Measurements from ENCODE around the gene CCDC116.

DNA sequence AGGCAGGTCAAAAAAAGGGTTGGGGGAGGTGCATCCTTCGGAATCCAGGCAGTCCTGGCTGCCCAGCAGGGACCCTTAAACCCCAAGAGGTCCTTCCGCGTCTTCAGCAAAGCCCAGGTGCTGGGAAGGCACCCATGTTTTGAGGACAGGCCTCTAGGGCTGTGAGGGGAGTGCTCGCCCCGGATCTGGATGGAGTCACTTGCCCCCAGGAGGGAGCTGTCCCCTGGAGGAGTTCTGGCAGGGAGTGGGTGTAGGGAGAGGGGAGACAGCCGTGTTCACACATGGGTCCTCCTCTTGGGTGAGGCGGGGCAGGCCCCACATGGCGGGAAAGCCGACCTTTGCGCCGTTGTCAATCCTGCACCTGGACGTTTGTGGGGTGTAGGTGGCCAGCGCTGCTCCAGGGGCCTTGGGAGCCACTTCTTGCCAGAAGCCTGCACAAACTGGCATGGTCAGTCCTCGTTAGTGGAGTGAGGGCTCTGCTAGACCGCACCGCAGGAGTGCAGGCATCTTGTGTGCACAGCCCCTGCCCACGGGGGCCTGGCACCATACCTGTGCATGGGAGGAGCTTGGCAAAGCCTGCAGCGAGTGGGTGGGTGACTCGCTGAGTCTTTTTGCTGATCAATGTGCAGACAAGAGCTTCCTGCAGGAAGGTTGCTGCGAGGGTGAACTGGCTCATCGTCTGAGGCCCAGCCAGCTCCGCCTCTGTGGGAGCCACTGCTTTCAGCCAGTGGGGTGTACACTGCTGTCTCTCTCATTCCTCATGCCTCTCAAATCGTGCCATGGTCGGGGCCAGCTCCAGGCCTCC is 49.2 kb downstream of the CCDC116 start:
- TF ChIP-seq EZH2phosphoT487 (IDR thresholded peaks at IDR 0.05; ENCODE audit: borderline replicate concordance) (no peak), CTCF (conservative IDR thresholded peaks at IDR 0.05; ENCODE audit: low read length) (no peak)

Data from Loucy (cell line).